ENCODE data around the gene DCBLD2.
A peak's percentile ranks its signal among the peaks of the same experiment; 100 is the strongest.
"Not testable (repeated sequence)": the region's sequence is repeated elsewhere in the genome, so short reads cannot be mapped to it uniquely, and the experiment has no call there.

Gene DCBLD2

GRCh38 chr3:98890965-98891910, 10.3 kb downstream of the DCBLD2 start:
- DNase-seq, result no peak

DNA sequence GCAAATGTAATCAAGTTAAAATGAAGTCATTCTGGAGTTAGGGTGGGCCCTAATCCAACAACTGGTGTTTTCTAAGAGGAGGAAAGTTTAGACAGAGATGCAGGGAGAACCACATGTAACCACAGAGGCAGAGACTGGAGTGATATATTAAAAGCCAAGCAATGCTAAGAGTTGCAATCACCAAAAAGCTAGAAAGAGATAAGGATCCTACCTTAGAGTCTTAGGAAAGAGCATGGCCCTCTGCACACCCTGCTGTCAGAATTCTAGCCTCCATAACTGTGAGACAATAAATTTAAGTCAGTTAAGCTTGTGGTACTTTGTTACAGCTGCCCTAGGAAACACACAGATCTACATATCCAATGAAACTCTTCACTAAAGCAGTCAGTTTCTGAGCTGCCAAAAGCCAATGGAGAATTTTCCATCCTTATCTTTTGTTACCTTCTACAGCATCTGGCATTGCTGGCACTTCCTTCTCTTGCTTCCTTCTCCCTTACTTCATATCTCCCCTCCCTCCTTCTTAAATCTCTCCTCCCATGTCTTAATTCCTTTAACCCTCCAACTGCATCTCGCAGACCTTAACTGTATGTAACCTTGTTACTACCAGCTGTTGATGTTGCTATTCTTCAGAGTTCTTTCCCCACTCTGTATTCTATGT, 11.2 kb downstream of the DCBLD2 start:
- DNase-seq, result no peak

DNA sequence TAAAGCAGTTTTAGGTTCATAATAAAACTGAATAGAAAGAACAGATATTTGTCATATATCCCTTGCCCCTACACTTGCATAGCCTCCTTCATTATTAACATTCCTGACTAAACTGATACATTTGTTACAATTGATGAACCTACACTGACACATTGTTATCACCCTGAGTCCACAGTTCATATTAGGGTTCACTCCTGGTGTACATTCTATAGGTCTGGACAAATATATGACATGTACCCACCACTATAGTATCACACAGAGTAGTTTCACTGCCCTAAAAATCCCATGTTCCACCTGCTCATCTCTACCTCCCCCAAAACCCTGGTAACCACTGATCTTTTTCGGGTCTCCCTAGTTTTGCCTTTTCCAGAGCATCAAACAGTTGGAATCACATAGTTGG, 13.8 kb downstream of the DCBLD2 start:
- DNase-seq, result no peak

DNA sequence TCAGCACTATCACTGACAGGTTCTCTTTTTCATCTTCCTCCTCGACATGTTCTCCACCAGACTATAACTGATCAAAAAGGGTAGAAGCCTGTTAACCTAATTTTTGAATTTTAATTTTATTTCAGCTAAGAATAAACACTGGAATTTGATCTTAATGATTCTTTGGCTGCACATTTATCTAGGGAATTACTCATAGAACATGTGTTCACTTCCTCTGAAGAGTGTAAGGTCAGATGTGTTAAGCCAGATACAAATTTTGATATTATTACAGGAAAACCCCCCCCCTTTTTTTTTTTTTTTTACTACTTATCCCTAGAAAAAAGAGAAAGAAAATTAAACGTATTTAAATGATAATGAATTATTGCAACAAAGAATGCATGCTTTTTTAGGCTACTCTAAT, 15.0 kb downstream of the DCBLD2 start:
- no peak for DNase-seq

DNA sequence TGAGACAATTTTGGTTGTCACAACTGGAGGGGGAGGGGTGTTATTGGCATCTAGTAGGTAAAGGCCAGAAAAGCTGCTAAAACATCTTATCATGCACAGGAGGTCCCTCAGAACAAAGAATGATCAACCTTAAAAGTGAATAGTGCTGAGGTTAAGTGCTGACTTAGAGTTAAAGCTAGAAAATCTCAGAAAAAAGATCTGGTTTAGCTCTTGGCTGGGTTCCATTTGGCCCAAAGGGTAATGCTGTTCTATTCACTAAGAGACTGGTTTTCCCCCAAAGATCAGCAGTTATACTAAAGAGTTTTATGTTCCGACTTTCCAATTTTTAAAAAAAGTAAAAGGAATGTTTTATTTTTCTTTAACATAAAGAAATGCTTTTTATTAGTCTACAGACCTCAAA, 15.6 kb downstream of the DCBLD2 start:
- DNase-seq, result peak; percentile 39

DNA sequence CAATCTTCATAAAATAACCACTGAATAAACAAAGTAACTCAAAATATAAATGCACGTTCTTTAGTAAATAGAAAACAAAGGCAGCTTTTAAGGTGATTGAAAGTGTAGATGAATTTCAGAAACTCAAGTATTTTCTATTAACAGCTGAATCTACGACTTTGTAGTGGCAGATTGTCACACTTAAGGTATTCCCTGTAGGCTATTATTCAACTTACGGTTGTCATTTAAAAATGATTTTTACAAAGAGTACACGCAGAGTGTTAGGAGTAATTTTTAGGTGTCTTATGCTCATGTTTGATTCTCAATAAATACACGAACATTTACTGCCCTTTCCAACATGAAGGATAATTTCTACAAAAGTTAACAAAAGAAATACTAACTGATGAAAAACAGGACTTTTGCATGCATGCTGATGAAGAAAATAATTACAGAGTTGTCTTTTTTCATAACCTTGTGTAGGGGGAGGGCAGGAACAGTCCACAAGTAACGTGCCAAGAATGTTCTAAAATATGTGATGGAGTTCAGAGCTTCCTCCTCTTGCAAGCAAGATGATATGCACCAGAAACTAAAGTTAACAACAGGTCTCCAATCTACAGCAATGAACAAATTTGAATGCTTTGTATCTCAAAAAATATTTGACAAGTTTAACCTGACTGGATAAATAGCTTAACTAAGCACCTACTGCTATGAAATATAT, 16.7 kb downstream of the DCBLD2 start:
- no peak for DNase-seq

DNA sequence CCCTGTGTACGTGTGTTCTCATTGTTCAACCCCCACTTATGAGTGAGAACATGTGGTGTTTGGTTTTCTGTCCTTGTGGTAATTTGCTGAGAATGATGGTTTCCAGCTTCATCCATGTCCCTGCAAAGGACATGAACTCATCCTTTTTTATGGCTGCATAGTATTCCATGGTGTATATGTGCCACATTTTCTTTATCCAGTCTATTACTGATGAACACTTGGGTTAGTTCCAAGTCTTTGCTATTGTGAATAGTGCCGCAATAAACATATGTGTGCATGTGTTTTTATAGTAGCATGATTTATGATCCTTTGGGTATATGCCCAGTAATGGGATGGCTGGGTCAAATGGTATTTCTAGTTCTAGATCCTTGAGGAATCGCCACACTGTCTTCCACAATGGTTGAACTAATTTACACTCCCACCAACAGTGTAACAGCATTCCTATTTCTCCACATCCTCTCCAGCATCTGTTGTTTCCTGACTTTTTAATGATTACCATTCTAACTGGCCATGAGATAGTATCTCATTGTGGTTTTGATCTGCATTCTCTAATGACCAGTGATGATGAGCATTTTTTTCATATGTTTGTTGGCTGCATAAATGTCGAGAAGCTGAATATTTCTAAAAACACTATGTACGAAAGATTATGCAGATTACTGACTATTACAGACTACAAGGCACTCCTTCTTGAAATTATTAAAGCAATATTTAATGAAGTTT, 18.7 kb downstream of the DCBLD2 start:
- DNase-seq, result not testable (repeated sequence)

DNA sequence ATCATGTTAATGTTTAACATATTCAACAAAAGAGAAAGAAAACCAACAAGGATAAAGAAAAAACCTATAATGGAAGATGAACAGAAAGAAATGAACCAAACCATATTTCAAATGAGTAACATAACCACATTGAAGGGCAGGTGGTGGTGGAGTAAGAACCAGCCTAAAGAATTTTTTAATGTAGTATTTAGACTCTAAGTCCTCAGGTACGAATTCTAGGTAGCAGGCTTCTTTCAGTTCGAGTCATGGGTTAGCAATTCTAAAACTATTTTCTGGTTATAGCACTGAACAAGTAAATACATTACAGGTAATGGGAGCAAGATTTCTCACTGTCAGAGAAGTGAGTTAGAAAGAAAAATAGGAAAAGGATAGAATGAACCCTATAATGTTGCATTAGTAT, 24.4 kb downstream of the DCBLD2 start:
- DNase-seq, result no peak

DNA sequence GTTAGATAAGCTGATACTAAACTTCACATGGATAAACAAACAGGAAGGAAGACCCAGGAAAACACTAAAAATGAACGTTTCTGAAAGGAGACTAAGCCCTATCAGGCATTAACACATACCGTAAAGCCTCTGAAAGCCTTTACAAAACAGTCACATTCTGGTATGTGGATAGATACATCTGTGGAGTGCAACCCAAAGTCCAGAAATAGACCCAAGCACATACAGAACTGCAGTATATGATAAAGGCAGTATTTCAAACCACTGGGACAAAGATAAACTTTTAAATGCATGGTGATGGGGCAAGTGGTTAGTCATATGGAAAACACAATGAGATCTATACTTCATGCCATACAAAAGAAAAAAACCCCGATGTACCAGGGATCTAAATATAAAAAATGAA, 26.0 kb downstream of the DCBLD2 start:
- DNase-seq, result no peak

DNA sequence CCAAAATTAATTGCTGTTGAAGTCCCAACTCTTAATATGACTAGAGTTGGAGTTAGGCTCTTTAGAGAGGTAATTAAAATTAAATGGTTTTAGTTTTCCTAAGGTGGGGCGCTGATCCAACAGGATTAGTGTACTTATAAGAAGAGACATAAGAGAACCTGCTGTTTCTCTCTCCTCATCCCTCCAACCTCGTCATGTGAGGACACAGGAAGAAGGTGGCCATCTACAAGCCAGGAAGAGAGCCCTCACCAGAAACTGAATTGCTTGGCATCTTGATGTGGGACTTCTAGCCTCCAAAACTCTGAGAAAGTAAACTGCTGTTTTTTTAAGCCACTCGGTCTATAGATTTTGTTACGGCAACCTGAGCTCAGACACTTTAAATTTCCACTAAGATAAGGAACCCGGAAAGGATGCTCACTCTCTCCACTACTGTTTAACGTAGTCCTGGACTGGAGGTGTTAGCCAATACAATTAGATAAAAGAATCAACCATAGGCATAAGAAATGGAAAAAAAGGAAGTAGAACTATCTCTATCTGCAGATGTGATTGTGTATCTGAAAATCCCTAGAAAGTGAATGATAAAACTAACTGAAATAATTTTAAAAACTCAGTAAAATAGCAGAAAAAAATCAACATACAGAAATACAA, 26.8 kb downstream of the DCBLD2 start:
- DNase-seq, result no peak

- no peak for DNase-seq
Measured at GRCh38 chr3:98869391-98869790, 32.1 kb downstream of the DCBLD2 start.

DNA sequence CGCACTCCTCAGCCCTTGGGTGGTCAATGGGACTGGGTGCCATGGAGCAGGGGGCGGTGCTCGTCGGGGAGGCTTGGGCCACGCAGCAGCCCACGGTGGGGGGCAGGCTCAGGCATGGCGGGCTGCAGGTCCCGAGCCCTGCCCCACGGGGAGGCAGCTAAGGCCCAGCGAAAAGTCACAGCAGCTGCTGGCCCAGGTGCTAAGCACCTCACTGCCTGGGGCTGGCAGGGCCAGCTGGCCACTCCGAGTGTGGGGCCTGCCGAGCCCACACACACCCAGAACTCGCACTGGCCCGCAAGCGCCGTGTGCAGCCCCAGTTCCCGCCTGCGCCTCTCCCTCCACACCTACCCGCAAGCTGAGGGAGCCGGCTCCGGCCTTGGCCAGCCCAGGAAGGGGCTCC, 43.5 kb downstream of the DCBLD2 start:
- not testable (repeated sequence) for DNase-seq

DNA sequence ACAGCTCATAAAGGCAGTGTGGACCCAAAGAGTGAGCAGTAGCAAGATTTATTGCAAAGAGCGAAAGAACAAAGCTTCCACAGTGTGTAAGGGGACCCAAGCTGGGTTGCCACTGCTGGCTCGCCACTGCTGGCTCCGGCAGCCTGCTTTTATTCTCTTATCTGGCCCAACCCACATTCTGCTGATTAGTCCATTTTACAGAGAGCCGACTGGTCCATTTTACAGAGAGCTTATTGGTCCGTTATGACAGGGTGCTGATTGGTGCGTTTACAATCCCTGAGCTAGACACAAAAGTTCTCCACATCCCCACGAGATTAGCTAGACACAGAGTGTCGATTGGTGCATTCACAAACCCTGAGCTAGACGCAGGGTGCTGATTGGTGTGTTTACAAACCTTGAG, 44.2 kb downstream of the DCBLD2 start:
- not testable (repeated sequence) for DNase-seq

DNA sequence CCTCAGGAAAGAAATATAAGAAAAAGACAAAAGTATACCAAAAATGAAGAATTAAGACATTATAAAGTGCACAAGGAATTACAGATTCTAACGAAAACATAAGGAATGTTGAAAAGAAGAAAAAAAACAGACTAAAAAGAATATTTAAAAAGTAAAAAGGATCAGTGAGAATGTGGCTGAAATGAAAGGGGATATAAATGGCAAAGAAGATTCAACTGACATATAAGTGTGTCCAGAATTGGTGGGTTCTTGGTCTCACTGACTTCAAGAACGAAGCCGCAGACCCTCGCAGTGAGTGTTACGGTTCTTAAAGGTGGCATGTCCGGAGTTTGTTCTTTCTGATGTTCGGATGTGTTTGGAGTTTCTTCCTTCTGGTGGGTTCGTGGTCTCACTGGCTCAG, 44.8 kb downstream of the DCBLD2 start:
- DNase-seq, result no peak

GRCh38 chr3:98855806-98856400, 45.6 kb downstream of the DCBLD2 start:
- DNase-seq, result peak; percentile 22

- DNase-seq, result no peak
Measured at GRCh38 chr3:98848108-98848507, 53.4 kb downstream of the DCBLD2 start.

GRCh38 chr3:98846101-98846500, 55.4 kb downstream of the DCBLD2 start:
- no peak for DNase-seq

- DNase-seq, result no peak
Measured at GRCh38 chr3:98843266-98843959, 58.1 kb downstream of the DCBLD2 start.

- no peak for DNase-seq
Measured at GRCh38 chr3:98839846-98840245, 61.6 kb downstream of the DCBLD2 start.

GRCh38 chr3:98831060-98831459, 70.4 kb downstream of the DCBLD2 start:
- DNase-seq, result not testable (repeated sequence)

DNA sequence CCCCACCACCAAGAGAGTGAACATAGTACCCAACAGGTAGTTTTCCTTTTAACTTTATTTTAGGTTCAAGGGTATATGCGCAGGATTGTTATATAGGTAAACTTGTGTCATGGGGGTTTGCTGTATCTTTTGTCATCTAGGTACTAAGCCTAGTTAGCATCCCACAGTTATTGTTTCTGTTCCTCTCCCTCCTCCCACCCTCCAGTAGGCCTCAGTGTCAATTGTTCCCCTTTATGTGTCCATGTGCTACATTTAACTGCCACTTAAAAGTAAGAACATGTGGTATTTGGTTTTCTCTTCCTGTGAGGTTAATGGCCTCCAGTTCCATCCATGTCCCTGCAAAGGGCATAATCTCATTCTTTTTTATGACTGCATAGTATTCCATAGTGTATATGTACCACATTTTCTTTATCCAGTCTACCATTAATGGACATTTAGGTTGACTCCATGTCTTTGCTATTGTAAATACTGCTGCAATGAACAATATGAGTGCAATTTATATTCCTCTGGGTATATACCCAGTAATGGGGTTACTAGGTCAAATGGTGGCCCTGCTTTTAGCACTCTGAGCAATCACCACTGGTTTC, 72.2 kb downstream of the DCBLD2 start:
- no peak for DNase-seq

Data from eye (tissue), 1 donor.